IgD-negative memory B cell (primary cell): Measurements from ENCODE around the gene TPMT. TPM values are rescaled to one million over a fixed set of nuclear protein-coding genes. Genes with fewer than 3 reads are reported as not detected.
"Not testable (repeated sequence)": the region's sequence is repeated elsewhere in the genome, so short reads cannot be mapped to it uniquely, and the experiment has no call there.

ENCODE experiments used
- H3K27ac Mint-ChIP-seq, 3 donors: one replicate each; pipeline ENCODE4 v1.8.0; 2020 to 2022; ENCODE audit warnings: mild to moderate bottlenecking in 3 of 3, mixed read lengths in 3 of 3, moderate library complexity in 1 of 3
- H3K27me3 Mint-ChIP-seq: one replicate; pipeline ENCODE4 v1.8.0; 2021; ENCODE audit warnings: mixed read lengths
- H3K36me3 Mint-ChIP-seq: one replicate; pipeline ENCODE4 v1.8.0; 2020; ENCODE audit warnings: mild to moderate bottlenecking, mixed read lengths
- H3K4me1 Mint-ChIP-seq, 3 donors: one replicate each; pipeline ENCODE4 v1.8.0; 2020 to 2022; ENCODE audit warnings: mixed read lengths in 3 of 3, mild to moderate bottlenecking in 1 of 3
- H3K4me3 Mint-ChIP-seq, 4 donors: one replicate each; pipeline ENCODE4 v1.8.0; 2020 to 2022; ENCODE audit warnings: mild to moderate bottlenecking in 4 of 4, mixed read lengths in 4 of 4, moderate library complexity in 3 of 4
- H3K9me3 Mint-ChIP-seq, 3 donors: one replicate each; pipeline ENCODE4 v1.8.0; 2020 to 2021; ENCODE audit warnings: mixed read lengths in 3 of 3, mild to moderate bottlenecking in 1 of 3
- polyA plus RNA-seq: library from polyadenylated mRNA; unstranded; fragments of 300-500 nt; fragmentation: Illumina TruSeq; gene quantifications from one replicate; pipeline ENCODE4 v1.2.3, GENCODE V29; 2021

The TPMT gene
- 5.4 TPM for polyA plus RNA-seq

- Mint-ChIP-seq H3K36me3 (peaks cover 5% of the 10 kb centered on the region), H3K27ac (peak within 1 kb of the TSS; percentile 94 to 98 (median 95)), H3K9me3 (no peaks in the 10 kb centered on the region), H3K4me3 (peak within 1 kb of the TSS; percentile 98 to 99 (median 98)), H3K4me1 (peaks cover 18 to 35% (median 19%) of the 10 kb centered on the region in 3 donors), H3K27me3 (no peaks in the 10 kb centered on the region)
These were observed at the start of gene TPMT for GRCh38 chr6:18154507-18155149. TSS of gene TPMT (minus strand) at chr6:18155077. CDS start at chr6:18149127, 5,950 bp downstream.

- H3K4me3 Mint-ChIP-seq, result no peak overlapping the region
- no peak overlapping the region for H3K27ac Mint-ChIP-seq
- H3K27me3 Mint-ChIP-seq, result no peaks in the 10 kb centered on the region
- H3K4me1 Mint-ChIP-seq, result no peaks in the 10 kb centered on the region
- no peaks in the 10 kb centered on the region for H3K9me3 Mint-ChIP-seq
- H3K36me3 Mint-ChIP-seq, result peaks cover 7% of the 10 kb centered on the region
These were observed 48.9 kb upstream of the TPMT start for GRCh38 chr6:18203786-18204185.

DNA sequence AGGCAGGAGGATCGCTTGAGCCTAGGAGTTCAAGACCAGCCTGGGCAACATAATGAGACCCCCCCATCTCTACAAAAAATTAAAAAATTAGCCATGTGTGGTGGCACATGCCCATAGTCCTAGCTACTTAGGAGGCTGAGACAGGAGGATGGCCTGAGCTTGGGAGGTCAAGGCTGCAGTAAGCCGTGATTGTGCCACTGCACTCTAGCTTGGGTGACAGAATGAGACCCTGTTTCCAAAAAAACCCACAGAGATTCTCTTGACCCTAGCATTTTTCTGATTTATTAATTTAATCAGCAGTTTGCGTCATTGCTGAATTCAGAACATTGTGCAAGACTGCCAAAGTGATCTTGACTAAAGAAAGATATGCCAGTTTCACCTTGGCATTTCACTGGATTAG lies 37.1 kb upstream of the TPMT start:
- peaks cover 13% of the 10 kb centered on the region for H3K36me3 Mint-ChIP-seq
- no peaks in the 10 kb centered on the region for H3K9me3 Mint-ChIP-seq
- H3K27ac Mint-ChIP-seq, result no peak overlapping the region
- H3K4me3 Mint-ChIP-seq, result no peak overlapping the region
- no peaks in the 10 kb centered on the region for H3K4me1 Mint-ChIP-seq
- H3K27me3 Mint-ChIP-seq, result no peaks in the 10 kb centered on the region

GRCh38 chr6:18189196-18189595 lies 34.3 kb upstream of the TPMT start:
- Mint-ChIP-seq H3K4me3 (no peak overlapping the region), H3K4me1 (peaks cover 5 to 7% (median 7%) of the 10 kb centered on the region in 3 donors), H3K27me3 (no peaks in the 10 kb centered on the region), H3K36me3 (peaks cover 18% of the 10 kb centered on the region), H3K9me3 (no peaks in the 10 kb centered on the region), H3K27ac (no peak overlapping the region)

- Mint-ChIP-seq H3K36me3 (peaks cover 21% of the 10 kb centered on the region), H3K4me1 (peaks cover 5 to 9% (median 8%) of the 10 kb centered on the region in 3 donors), H3K4me3 (no peak overlapping the region), H3K27ac (no peak overlapping the region), H3K27me3 (no peaks in the 10 kb centered on the region), H3K9me3 (no peaks in the 10 kb centered on the region)
These were observed 32.8 kb upstream of the TPMT start for GRCh38 chr6:18187701-18188100.

GRCh38 chr6:18186540-18187250 lies 31.8 kb upstream of the TPMT start:
- H3K36me3 Mint-ChIP-seq, result peaks cover 21% of the 10 kb centered on the region
- no peaks in the 10 kb centered on the region for H3K9me3 Mint-ChIP-seq
- H3K4me1 Mint-ChIP-seq, result peaks cover 5 to 10% (median 9%) of the 10 kb centered on the region in 3 donors
- H3K27me3 Mint-ChIP-seq, result no peaks in the 10 kb centered on the region
- peak overlapping the region in 1 of 4 donors; percentile 24 for H3K4me3 Mint-ChIP-seq
- no peak overlapping the region for H3K27ac Mint-ChIP-seq

GRCh38 chr6:18186033-18186432 lies 31.2 kb upstream of the TPMT start:
- Mint-ChIP-seq H3K9me3 (no peaks in the 10 kb centered on the region), H3K4me3 (peak overlapping the region in 1 of 4 donors; percentile 24), H3K27me3 (no peaks in the 10 kb centered on the region), H3K36me3 (peaks cover 15% of the 10 kb centered on the region), H3K27ac (no peak overlapping the region), H3K4me1 (peaks cover 6 to 10% (median 9%) of the 10 kb centered on the region in 3 donors)

DNA sequence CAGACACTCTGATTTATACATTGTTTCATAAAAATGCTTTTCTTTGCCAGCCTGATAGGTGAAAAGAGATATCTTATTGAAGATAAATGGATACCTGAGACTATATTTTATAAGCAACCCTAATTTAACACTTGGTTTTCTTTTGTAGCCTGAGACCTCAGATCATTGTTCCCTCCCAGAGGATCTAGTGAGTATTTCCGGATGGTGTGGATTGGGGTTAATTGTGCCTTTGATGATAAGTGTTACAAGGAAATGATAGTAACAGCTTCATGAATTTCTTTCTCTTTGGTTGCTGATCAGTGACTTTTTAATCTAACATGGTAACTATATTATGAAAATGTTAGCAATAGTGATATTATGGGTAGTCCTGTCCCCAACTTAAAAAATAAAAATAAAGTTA lies 30.7 kb upstream of the TPMT start:
- Mint-ChIP-seq H3K4me1 (peaks cover 9 to 11% (median 10%) of the 10 kb centered on the region in 3 donors), H3K36me3 (peaks cover 14% of the 10 kb centered on the region), H3K4me3 (no peak overlapping the region), H3K27ac (no peak overlapping the region), H3K27me3 (no peaks in the 10 kb centered on the region), H3K9me3 (no peaks in the 10 kb centered on the region)

GRCh38 chr6:18183766-18184165 lies 28.9 kb upstream of the TPMT start:
- Mint-ChIP-seq H3K4me1 (peaks cover 19 to 26% (median 22%) of the 10 kb centered on the region in 3 donors), H3K27me3 (no peaks in the 10 kb centered on the region), H3K27ac (no peak overlapping the region), H3K4me3 (no peak overlapping the region), H3K9me3 (no peaks in the 10 kb centered on the region), H3K36me3 (peaks cover 24% of the 10 kb centered on the region)

GRCh38 chr6:18182568-18182967 lies 27.7 kb upstream of the TPMT start:
- Mint-ChIP-seq H3K4me1 (peaks cover 25 to 32% (median 27%) of the 10 kb centered on the region in 3 donors), H3K27ac (no peak overlapping the region), H3K9me3 (no peaks in the 10 kb centered on the region), H3K36me3 (peaks cover 28% of the 10 kb centered on the region), H3K4me3 (no peak overlapping the region), H3K27me3 (no peaks in the 10 kb centered on the region)

DNA sequence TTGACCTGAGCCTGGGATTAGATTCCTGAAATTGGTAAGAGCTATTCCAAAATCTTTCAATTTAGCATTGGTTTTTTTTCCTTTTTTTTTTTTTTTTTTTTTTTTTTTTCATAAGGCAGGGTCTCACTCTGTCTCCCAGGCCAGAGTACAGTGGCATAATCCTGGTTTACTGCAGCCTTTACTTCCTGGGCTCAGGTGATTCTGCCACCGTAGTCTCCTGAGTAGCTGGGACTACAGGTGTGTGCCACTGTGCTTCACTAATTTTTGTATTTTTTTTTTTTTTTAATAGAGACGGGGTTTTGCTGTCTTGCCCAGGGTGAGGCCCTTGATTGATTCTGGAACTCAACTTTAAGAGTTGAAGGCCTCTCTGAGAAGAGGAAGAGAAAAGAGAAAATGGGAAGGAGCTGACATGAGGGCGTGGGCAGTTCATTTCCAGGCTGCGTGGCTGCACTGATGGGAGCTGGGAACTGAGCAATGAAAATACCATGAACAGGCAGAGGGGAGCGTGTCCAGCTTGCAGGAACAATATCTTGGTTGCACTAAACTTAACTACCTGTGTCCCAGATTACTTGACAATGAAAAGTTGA lies 25.0 kb upstream of the TPMT start:
- H3K4me3 Mint-ChIP-seq, result peak overlapping the region in 2 of 4 donors; percentile 36 to 82
- H3K27ac Mint-ChIP-seq, result peak overlapping the region in 1 of 3 donors; percentile 83
- peaks cover 35% of the 10 kb centered on the region for H3K36me3 Mint-ChIP-seq
- no peaks in the 10 kb centered on the region for H3K27me3 Mint-ChIP-seq
- H3K9me3 Mint-ChIP-seq, result peaks cover 0 to 6% (median 0%) of the 10 kb centered on the region in 3 donors
- H3K4me1 Mint-ChIP-seq, result peaks cover 32 to 42% (median 39%) of the 10 kb centered on the region in 3 donors

GRCh38 chr6:18178960-18179615 lies 24.2 kb upstream of the TPMT start:
- Mint-ChIP-seq H3K9me3 (peaks cover 0 to 6% (median 0%) of the 10 kb centered on the region in 3 donors), H3K27me3 (no peaks in the 10 kb centered on the region), H3K4me3 (peak overlapping the region in 2 of 4 donors; percentile 36 to 82), H3K27ac (peak overlapping the region in 2 of 3 donors; percentile 56 to 83), H3K36me3 (peaks cover 39% of the 10 kb centered on the region), H3K4me1 (peaks cover 32 to 42% (median 39%) of the 10 kb centered on the region in 3 donors)

DNA sequence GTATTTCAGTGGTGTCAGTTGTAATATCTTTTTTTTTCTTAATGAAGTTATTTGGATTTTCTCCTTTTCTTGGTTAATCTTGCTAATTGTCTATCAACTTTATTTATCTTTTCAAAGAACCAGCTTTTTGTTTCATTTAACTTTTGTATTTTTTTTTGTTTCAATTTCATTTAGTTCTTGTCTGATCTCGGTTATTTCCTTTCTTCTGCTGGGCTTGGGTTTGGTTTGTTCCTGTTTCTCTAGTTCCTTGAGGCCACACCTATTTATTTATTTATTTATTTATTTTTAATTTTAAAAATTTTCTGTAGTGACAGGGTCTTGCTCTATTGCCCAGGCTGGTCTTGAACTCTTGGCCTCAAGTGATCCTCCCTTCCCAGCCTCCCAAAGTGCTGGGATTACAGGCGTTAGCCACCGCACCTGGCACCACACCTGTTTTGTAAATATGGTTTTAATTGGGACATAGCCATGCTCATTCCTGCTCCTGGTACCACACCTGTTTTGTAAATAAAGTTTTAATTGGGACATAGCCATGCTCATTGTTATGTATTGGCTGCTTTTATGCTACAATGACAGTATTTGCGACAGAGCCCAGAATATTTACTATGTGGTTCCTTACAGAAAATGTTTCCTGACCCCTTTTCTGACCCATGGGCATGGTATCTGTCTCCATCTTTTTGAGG lies 22.5 kb upstream of the TPMT start:
- H3K36me3 Mint-ChIP-seq, result peaks cover 43% of the 10 kb centered on the region
- peaks cover 32 to 42% (median 38%) of the 10 kb centered on the region in 3 donors for H3K4me1 Mint-ChIP-seq
- peak overlapping the region in 1 of 4 donors; percentile 81 for H3K4me3 Mint-ChIP-seq
- H3K9me3 Mint-ChIP-seq, result peaks cover 0 to 6% (median 0%) of the 10 kb centered on the region in 3 donors
- no peaks in the 10 kb centered on the region for H3K27me3 Mint-ChIP-seq
- peak overlapping the region in 2 of 3 donors; percentile 21 to 41 for H3K27ac Mint-ChIP-seq

GRCh38 chr6:18176198-18176597 lies 21.3 kb upstream of the TPMT start:
- H3K36me3 Mint-ChIP-seq, result peaks cover 45% of the 10 kb centered on the region
- not testable (repeated sequence) for H3K27ac Mint-ChIP-seq, H3K4me3 Mint-ChIP-seq, H3K9me3 Mint-ChIP-seq, H3K27me3 Mint-ChIP-seq
- peaks cover 32 to 45% (median 36%) of the 10 kb centered on the region in 3 donors for H3K4me1 Mint-ChIP-seq
